NCI-H526 treated with DMSO at 0.1 percent for 48 hours (cell line): ENCODE measurements around the gene ZCCHC24.

ENCODE experiments used
- DNase-seq: peaks from one replicate; lab custom pipeline; 2025; lab: John Stamatoyannopoulos, UW

Gene ZCCHC24

GRCh38 chr10:79445161-79445976 lies at the start of gene ZCCHC24:
TSS of gene ZCCHC24 (minus strand) at chr10:79445624. CDS start at chr10:79445440, 184 bp downstream.
- DNase-seq: peak; percentile 58

GRCh38 chr10:79493806-79494205 lies 48.4 kb upstream of the ZCCHC24 start:
- DNase-seq: no peak

DNA sequence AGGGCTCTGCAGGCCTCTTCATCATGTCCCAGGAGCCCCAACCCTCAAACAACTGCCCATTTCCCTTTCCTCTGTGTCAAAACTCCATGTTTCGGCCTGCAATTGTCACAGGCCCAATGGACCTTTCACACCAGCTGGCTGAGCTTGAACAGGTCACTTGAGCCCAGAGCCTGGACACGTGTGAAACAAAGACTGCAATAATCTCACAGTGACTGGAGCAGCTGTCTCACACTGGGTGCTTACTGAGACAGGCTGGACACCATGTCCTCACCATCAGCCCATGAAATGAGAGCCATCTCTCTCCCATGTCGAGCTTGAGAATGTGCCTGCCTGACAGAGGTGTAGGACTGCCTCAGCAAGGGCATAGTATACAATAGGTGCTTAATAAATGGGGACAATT lies 47.4 kb upstream of the ZCCHC24 start:
- no peak for DNase-seq

- no peak for DNase-seq
Measured at GRCh38 chr10:79492256-79492655, 46.8 kb upstream of the ZCCHC24 start.

GRCh38 chr10:79491143-79491835 lies 45.9 kb upstream of the ZCCHC24 start:
- DNase-seq: no peak

DNA sequence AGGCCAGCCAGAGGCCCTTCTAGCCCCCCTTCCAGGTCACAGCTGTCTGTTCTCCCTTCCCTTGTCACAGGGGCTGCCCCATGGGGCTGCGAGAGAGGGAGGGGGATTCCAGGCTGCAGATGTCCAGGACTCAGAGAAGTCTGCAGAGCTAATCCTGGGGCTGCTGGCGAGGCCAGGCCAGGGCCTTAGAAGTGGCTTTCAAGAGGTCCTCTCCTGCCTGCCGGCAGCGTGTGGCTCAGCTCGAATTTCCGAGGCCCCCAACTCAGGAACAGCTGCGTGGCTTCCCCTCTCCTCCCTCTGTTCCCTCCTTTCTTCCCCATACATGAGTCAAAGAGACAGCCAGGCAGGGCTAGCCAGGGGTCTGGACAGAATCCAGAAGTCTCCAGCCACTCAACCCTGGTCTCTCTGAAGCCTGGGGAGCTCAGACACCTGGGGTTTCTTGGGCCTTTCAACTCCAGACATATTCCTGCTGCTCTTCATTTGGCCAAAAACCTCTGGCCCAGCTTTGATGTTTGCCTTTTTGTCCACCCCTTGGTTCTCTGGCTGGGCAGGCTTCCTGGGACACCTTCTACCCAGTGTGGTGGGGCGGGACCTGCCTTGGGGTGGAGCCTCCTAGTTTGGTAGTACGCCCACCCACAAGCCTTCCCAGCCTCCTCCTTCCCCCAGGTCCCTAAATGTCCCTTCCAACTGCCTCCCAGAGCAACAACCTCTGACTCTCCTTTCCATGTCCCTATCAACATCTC lies 45.1 kb upstream of the ZCCHC24 start:
- no peak for DNase-seq

DNA sequence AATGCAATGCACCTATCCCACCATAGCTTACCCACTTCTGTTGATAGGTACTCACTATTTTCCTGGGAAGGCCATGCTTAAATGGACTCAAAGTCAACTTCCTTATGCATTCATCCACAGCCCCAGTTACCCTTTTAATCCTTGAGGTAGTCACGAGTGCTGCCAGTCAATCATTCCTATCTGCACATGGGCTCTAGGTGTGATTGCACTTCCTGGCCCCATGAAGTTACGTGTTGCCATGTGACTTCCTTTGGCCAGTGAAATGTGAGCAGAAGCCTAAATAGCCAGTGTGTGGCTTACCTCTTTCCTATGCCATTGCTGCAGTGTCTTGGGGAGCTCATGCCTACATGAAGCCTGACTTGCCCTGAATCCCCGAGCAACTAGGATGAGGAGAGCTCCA lies 43.4 kb upstream of the ZCCHC24 start:
- no peak for DNase-seq

DNA sequence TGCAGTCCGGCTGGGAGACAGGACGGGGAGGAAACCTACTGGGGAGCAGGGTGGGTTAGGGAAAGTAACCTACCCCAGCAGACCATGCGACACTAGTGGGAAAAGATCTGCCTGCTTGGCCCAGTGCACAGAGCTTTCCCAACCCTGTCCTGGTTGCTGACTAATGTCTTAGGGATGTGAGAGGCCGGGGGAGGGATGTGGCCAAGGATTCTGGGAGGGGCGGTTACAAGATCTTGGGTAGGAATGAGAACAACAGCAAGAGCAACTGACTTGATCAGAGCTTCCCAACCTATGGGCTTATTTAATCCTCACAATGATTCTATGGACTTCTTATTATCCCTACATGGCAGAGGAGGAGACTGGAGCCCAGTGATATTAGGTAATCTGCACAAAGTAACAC lies 42.9 kb upstream of the ZCCHC24 start:
- DNase-seq: no peak

DNA sequence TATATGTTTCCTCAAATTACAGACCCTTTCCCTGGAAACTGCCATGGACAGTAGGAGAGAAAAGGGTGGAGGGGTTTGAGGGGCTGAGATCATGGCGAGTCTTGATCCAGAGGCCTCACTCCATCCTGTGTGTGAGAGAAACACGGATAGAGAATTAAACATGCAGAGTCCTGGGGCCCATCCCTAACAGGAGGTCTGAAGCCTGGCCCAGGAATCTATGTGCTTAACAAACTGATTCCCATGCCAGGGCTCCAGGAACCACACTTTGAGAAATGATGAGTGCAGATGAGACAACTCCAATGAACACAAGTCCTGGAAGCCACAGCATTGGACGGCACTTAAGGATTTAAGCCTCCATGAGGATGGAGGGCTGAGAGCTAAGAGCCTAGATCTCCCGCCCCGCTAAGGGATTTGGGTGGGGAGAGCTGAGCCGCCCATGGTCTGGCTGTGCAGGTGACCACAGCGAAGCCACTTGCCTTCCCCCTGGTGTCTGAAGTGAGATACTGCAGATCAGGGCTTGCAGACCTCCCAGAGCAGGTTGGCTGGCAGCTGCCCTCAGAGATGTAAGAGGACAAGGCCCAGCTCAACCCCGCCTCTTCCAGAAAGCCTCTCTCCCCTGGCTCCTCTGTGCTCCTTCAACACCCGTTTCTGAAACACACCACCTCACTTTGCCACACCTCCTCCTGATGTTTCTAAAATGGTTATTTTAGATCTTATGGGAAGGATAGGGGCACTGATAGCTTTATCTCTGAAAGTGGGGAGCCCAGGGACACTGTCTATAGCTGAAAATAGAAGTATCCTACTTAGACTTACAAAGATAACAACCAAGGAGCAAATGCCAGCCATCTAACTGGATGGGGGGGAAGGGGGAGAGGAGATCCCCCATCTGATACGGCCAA lies 42.1 kb upstream of the ZCCHC24 start:
- peak; percentile 28 for DNase-seq

DNA sequence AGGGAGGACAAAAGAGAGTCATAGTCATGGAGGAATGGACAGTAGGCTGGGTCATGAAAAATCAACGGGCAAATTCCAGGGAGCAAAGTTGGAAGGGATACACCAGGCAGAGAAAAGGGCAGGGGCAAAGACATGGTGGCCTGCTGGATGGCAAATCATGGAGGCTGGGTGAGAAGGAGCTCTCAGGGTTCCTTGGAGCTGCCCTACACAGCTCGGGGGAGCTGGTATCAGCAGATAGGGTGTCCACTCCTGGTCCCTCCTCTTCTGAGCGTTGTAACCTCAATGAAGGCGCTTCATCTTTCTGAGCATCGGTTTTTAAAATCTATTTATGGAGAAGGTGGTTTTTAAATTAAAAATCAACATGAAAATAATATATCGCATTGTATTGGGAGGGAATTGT lies 39.1 kb upstream of the ZCCHC24 start:
- no peak for DNase-seq

DNA sequence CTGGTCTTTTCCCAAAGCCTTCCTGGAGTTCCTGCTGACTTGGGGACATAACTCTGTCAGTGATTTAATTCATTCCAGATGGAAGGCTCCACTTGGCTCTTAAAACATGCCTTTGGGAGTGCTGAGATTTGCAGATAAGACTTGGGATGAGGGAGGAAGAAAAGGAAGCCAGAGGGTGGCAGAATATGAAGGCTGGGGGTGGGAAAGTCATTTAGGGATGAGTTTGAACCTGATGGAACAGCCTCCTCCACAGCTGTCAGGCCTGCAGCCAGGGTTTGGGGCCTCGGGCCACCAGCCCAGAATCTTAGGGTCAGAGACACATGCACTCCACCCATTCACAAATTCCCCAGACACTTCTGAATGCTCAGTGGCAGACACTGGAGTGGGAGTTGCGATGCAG lies 38.5 kb upstream of the ZCCHC24 start:
- DNase-seq: no peak

GRCh38 chr10:79483299-79483698 lies 37.9 kb upstream of the ZCCHC24 start:
- no peak for DNase-seq

DNA sequence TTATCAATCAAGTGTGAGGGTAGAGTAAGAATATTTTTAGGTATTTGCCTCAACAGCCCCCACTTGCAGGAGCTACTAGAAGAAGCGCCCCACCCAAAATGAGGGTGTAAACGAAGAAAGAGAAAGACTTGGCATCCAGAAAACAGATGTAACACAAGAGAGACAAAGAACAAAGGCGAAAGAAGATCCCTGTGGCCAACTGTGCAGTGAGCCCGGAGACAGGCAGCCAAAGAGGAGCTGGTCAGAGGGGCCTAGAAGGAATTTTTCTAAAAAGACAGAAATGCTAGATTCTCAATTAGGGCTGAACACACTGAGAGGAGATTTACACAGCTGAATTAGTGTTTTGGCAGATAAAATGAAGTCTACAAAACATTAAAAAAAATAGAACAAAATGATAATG lies 37.3 kb upstream of the ZCCHC24 start:
- DNase-seq: no peak

DNA sequence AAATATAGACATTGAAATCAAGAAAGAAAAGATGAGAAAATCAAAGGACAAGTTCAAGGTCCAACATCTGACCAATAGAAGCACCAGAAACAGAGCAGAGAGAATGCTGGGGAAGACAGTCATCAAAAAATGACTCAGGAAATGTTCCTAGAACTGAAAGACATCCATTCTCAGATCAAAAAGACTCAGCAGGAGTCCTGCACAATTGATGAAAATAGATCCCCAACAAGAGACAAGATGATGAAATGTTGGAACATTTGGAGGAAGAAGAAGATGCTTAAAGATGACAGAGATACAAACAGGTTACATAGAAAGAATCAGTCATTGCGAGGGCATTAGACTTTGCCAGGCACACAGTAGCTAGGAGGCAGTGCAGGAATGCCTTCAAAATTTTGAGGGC lies 36.9 kb upstream of the ZCCHC24 start:
- DNase-seq: no peak

DNA sequence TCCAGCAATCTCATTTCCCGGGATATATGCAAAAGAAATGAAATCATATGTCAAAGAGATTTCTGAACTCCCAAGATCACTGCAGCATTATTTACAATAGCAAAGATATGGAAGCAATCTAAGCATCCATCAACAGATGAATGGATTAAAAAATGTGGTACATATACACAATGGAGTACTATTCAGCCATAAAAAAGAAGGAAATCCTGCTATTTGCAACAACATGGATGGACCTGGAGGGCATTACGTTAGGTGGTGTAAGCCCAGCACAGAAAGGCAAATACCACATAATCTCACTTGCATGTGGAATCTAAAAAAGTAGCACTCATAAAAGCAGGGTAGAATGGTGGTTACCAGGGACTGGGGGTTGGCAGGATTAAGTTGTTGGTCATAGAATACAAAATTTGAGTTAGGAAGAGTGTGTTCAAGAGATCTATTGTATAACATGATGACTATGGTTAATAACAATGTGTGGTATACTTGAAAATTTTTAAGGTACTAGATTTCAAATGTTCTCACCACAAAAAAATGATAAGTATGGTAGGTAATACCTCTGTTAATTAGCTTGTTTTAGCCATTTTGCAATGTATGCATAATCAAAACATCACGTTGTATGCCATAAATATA lies 34.0 kb upstream of the ZCCHC24 start:
- DNase-seq: no peak

GRCh38 chr10:79477456-79477855 lies 32.0 kb upstream of the ZCCHC24 start:
- DNase-seq: no peak

GRCh38 chr10:79476645-79477044 lies 31.2 kb upstream of the ZCCHC24 start:
- no peak for DNase-seq

DNA sequence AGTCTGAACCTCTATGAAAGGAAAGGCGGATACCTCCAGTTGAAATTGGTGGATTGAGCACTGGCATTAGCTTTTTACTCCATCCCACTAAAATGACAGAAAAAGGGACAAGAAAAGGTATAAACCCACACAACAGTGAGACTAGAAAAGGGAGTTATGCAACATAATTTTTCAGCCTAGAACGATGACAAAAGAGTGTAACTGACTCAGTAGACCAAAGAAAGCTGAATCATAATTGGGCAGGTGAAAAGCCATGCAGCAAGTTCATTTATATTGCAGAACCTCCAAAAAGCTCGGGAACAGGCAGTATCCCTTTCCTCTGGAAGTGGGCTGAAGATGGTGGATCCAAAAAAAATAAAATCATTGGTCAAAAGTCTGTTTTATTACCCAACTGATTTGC lies 30.5 kb upstream of the ZCCHC24 start:
- peak; percentile 52 for DNase-seq

DNA sequence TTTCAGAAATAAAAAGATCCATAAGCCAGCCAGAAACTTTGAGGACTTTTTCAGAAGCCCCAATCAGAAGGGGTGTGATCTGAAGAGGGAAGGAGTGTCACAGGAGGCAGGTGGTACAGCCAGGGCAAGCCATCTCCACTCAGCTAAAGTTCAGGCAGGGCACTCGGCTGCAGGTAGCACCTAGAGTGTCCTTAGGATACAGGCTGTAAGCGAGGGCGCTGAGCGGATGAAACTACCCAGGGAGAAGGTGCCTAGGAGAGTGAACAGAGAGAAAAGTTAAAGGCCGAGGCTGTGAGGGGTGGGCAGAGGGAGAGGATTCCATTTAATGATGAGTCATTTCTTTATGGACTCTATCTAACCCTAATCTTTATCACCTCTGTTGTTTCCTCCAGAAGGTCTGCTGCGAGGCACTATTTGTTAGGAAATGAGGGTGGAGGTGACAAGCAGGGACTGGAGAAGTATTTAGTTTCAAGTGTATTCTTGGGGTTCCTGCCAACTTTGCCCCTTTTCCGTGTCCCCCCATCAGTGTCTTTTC lies 29.8 kb upstream of the ZCCHC24 start:
- no peak for DNase-seq

GRCh38 chr10:79473496-79474095 lies 28.2 kb upstream of the ZCCHC24 start:
- no peak for DNase-seq

DNA sequence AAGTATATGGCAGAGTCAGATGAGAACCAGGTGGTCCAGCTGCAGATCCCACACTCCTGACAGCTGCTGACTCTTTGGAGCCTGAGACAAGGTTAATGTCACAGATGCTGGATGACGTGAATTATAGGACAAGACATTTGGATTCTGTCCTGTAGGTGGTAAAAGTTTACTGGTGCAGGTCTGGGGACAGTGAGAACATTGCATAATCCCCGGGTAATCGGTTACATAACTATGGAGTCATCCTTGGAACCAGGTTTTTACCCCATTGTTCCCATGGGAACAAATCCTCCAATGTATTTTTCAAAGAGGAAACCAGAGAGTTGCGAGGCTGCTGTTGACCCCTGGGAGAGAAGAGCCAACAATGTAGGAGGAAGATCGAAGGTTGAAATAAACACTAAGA lies 27.5 kb upstream of the ZCCHC24 start:
- DNase-seq: no peak
